Measurements from ENCODE around the gene AANAT.

Gene AANAT

GRCh38 chr17:76468634-76469010, 1.2 kb downstream of the AANAT start:
- DNase-seq (ENCODE audit: low read depth, low spot score), result no peak

- no peak for DNase-seq (ENCODE audit: low read depth, low spot score)
These were observed 1.9 kb downstream of the AANAT start for GRCh38 chr17:76469076-76469990.

- DNase-seq (ENCODE audit: low read depth, low spot score), result no peak
These were observed 2.8 kb downstream of the AANAT start for GRCh38 chr17:76469991-76470739.

- no peak for DNase-seq (ENCODE audit: low read depth, low spot score)
These were observed 4.3 kb downstream of the AANAT start for GRCh38 chr17:76471498-76472257.

GRCh38 chr17:76472258-76472645, 4.8 kb downstream of the AANAT start:
- no peak for DNase-seq (ENCODE audit: low read depth, low spot score)

- DNase-seq (ENCODE audit: low read depth, low spot score), result no peak
These were observed 5.3 kb downstream of the AANAT start for GRCh38 chr17:76472726-76473125.

GRCh38 chr17:76473541-76473985, 6.2 kb downstream of the AANAT start:
- DNase-seq (ENCODE audit: low read depth, low spot score), result no peak

GRCh38 chr17:76474238-76474637, 6.8 kb downstream of the AANAT start:
- DNase-seq (ENCODE audit: low read depth, low spot score), result no peak

GRCh38 chr17:76474894-76475293, 7.5 kb downstream of the AANAT start:
- no peak for DNase-seq (ENCODE audit: low read depth, low spot score)

GRCh38 chr17:76475302-76475701, 7.9 kb downstream of the AANAT start:
- DNase-seq (ENCODE audit: low read depth, low spot score), result no peak

- no peak for DNase-seq (ENCODE audit: low read depth, low spot score)
These were observed 9.3 kb downstream of the AANAT start for GRCh38 chr17:76476736-76477135.

GRCh38 chr17:76477576-76477975, 10.2 kb downstream of the AANAT start:
- no peak for DNase-seq (ENCODE audit: low read depth, low spot score)

- no peak for DNase-seq (ENCODE audit: low read depth, low spot score)
These were observed 10.7 kb downstream of the AANAT start for GRCh38 chr17:76478097-76478496.

- DNase-seq (ENCODE audit: low read depth, low spot score), result no peak
These were observed 11.5 kb downstream of the AANAT start for GRCh38 chr17:76478730-76479514.

- DNase-seq (ENCODE audit: low read depth, low spot score), result no peak
These were observed 12.2 kb downstream of the AANAT start for GRCh38 chr17:76479515-76480060.

- DNase-seq (ENCODE audit: low read depth, low spot score), result no peak
These were observed 13.2 kb downstream of the AANAT start for GRCh38 chr17:76480632-76481031.

- no peak for DNase-seq (ENCODE audit: low read depth, low spot score)
These were observed 13.8 kb downstream of the AANAT start for GRCh38 chr17:76481071-76481655.

GRCh38 chr17:76484228-76484725, 16.9 kb downstream of the AANAT start:
- DNase-seq (ENCODE audit: low read depth, low spot score), result no peak

- DNase-seq (ENCODE audit: low read depth, low spot score), result no peak
These were observed 18.2 kb downstream of the AANAT start for GRCh38 chr17:76485569-76485968.

- DNase-seq (ENCODE audit: low read depth, low spot score), result no peak
These were observed 20.2 kb downstream of the AANAT start for GRCh38 chr17:76487451-76488192.

Data from activated naive CD8-positive, alpha-beta T cell treated with anti-CD3 and anti-CD28 coated beads, Interleukin-2, amount 50 U/mL, for 16 hours (primary cell).